ENCODE measurements around the gene INPP4B. TPM values are rescaled to one million over a fixed set of nuclear protein-coding genes. Genes with fewer than 3 reads are reported as not detected.
"Not testable (repeated sequence)": the region's sequence is repeated elsewhere in the genome, so short reads cannot be mapped to it uniquely, and the experiment has no call there.

INPP4B gene
- total RNA-seq, 4 donors from 2014 or later: 38.9 to 48.7 (median 44.2) TPM

DNA sequence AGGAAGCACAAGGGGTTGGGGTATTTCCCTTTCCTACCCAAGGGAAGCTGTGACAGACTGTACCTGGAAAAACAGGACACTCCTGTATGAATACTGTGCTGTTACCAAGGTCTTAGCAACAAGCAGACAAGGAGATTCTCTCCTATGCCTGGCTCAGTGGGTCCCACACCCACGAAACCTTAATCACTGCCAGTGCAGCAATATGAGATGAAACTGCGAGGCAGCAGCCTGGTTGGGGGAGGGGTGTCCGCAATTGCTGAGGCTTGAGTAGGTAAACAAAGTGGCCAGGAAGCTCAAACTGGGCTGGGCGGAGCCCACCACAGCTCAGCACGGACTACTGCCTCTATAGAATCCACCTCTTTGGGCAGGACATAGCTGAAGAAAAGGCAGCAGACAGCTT is 197.7 kb downstream of the INPP4B start:
- Histone ChIP-seq H3K27ac (no peak overlapping the region), H3K4me3 (no peak overlapping the region), H3K36me3 (no peaks in the 10 kb centered on the region), H3K27me3 (no peaks in the 10 kb centered on the region), H3K4me1 (no peaks in the 10 kb centered on the region), H3K9me3 (peaks cover 0 to 11% (median 3%) of the 10 kb centered on the region in 4 donors)
- no peak for DNase-seq
- no peak for TF ChIP-seq POLR2A (IDR thresholded peaks at IDR 0.05)

DNA sequence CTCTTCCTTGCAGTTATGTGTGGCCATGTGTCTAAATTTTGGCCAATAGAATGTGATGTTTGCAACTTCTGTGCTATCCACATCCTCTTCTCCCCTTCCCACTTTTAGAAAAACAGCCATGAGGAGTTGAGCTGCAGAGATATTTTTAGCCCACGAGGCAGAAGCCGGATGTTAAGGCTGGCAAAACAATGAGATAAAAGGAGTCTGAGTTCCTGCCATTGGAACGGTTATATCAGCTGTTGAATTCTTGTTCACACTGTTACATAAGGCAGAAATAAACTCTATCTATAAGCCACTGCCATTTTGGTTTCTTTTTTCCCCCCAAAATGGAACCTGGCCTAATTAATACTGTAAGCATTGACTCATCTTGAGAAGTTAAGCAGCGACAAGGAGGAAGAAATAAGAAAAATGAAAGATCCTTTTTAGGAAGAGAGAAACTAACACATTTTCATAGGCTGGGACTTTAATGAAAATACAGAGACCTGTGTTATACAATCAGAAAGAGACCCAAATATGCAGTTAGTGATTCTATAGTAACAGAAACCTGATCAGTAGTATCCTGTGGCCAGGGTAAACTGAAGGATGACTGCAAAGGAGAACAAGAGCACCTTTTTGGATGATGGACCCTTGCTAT is 200.5 kb downstream of the INPP4B start:
- Histone ChIP-seq H3K27me3 (no peaks in the 10 kb centered on the region), H3K9me3 (peaks cover 0 to 4% (median 0%) of the 10 kb centered on the region in 4 donors), H3K27ac (no peak overlapping the region), H3K36me3 (no peaks in the 10 kb centered on the region), H3K4me3 (no peak overlapping the region), H3K4me1 (no peaks in the 10 kb centered on the region)
- DNase-seq: no peak
- TF ChIP-seq, protein P1, sequence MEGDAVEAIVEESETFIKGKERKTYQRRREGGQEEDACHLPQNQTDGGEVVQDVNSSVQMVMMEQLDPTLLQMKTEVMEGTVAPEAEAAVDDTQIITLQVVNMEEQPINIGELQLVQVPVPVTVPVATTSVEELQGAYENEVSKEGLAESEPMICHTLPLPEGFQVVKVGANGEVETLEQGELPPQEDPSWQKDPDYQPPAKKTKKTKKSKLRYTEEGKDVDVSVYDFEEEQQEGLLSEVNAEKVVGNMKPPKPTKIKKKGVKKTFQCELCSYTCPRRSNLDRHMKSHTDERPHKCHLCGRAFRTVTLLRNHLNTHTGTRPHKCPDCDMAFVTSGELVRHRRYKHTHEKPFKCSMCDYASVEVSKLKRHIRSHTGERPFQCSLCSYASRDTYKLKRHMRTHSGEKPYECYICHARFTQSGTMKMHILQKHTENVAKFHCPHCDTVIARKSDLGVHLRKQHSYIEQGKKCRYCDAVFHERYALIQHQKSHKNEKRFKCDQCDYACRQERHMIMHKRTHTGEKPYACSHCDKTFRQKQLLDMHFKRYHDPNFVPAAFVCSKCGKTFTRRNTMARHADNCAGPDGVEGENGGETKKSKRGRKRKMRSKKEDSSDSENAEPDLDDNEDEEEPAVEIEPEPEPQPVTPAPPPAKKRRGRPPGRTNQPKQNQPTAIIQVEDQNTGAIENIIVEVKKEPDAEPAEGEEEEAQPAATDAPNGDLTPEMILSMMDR (IDR thresholded peaks at IDR 0.05): no peak
- TF ChIP-seq POLR2A (IDR thresholded peaks at IDR 0.05): no peak

DNA sequence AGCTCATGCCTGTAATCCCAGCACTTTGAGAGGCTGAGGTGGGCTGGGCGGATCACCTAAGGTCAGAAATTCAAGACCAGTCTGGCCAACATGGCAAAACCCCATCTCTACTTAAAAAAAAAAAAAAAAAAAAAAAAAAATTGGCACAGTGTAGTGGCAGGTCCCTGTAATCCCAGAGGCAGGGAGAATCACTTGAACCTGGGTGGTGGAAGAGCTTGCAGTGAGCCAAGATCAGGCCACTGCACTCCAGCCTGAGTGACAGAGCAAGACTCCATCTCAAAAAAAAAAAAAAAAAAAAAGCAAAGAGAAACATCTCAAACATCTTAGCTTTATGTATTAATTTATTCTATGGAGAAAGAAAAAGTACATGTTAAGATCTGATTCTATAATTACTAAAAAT is 201.5 kb downstream of the INPP4B start:
- H3K4me1 ChIP-seq, H3K27me3 ChIP-seq, H3K36me3 ChIP-seq, DNase-seq, H3K9me3 ChIP-seq, H3K27ac ChIP-seq, H3K4me3 ChIP-seq: not testable (repeated sequence)

DNA sequence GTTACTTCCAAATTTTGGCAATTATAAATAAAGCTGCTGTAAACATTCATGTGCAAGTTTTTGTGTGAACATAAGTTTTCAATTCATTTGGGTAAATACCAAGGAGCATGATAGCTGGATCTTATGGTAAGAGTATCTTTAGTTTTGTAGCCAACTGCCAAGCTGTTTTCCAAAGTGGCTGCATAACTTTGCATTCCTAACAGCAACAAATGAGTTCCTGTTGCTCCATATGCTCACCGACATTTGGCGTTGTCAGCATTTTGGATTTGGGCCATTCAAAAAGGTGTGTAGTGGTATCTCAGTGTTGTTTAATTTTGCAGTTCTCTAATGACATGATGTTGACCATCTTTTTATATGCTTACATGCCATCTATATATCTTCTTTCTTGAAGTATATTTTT is 208.5 kb downstream of the INPP4B start:
- Histone ChIP-seq H3K27ac (no peak overlapping the region), H3K4me1 (no peaks in the 10 kb centered on the region), H3K4me3 (no peak overlapping the region), H3K27me3 (no peaks in the 10 kb centered on the region), H3K9me3 (no peaks in the 10 kb centered on the region), H3K36me3 (no peaks in the 10 kb centered on the region)
- no peak for TF ChIP-seq POLR2A (IDR thresholded peaks at IDR 0.05)
- TF ChIP-seq, protein P1 (IDR thresholded peaks at IDR 0.05): no peak
- DNase-seq: no peak

DNA sequence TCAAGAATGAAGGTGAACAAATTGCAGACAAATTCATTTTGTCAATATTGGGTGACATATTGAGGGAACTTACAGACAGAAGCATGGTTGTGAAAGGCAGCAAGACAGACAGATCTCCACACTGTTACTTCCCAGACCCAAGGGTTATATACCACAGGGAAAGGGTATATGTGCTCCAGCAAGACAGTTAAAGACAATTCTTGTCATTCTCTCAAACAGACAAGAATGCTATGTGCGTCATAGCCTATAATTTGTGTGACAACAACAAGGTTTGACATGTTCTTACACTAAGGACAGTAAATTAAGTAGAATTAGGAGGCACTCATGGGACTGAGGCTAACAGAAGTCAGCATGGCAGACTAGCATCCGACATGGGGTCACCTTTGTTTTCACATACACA is 214.3 kb downstream of the INPP4B start:
- H3K27me3 ChIP-seq: no peaks in the 10 kb centered on the region
- TF ChIP-seq, protein P1 (IDR thresholded peaks at IDR 0.05): no peak
- no peak for TF ChIP-seq POLR2A (IDR thresholded peaks at IDR 0.05)
- no peak overlapping the region for H3K27ac ChIP-seq
- no peak overlapping the region for H3K4me3 ChIP-seq
- H3K36me3 ChIP-seq: no peaks in the 10 kb centered on the region
- H3K4me1 ChIP-seq: no peaks in the 10 kb centered on the region
- no peaks in the 10 kb centered on the region for H3K9me3 ChIP-seq
- no peak for DNase-seq

DNA sequence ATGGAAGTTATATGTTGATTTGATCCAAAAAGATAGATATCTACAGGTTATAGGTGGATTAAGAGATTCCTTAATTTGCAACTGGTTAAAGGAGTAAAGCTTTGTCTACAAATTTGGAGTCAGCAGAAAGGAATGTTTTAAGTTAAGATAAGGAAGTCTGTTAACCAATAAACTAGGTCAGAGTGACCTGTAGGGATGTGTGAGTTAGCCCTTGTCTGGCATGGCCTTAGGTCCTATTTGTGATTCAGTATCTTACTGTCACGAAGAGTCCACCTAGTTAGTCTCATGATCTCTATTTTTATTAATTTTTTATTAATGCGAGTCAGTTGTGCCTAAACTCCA is 230.8 kb downstream of the INPP4B start:
- H3K27ac ChIP-seq: no peak overlapping the region
- no peak for DNase-seq

More for the DNA sequence above, 230.8 kb downstream of the INPP4B start:
- Histone ChIP-seq H3K4me1 (no peaks in the 10 kb centered on the region), H3K27me3 (no peaks in the 10 kb centered on the region), H3K36me3 (no peaks in the 10 kb centered on the region), H3K4me3 (no peak overlapping the region), H3K9me3 (no peaks in the 10 kb centered on the region)
- TF ChIP-seq POLR2A (IDR thresholded peaks at IDR 0.05): no peak
- TF ChIP-seq, protein P1 (IDR thresholded peaks at IDR 0.05): no peak

Data from Peyer's patch (tissue), 4 donors.